Peyer's patch (tissue), 4 donors: Measurements from ENCODE around the gene GNG7.

Experiments
- CTCF ChIP-seq, 6 experiments: fragments of 450-650 bp in 4 of 6; fragments of 200-600 bp in 2 of 6; sonication (generic) in 1 of 6; IDR thresholded peaks; one replicate each; pipeline ENCODE4 v1.5.1; 2017 to 2019; ENCODE audit warnings: antibody characterized with exemption in 6 of 6, mild to moderate bottlenecking in 3 of 6, moderate library complexity in 1 of 6
- POLR2A ChIP-seq, 2 donors: fragments of 450-650 bp; IDR thresholded peaks; one replicate each; pipeline ENCODE4 v1.5.1; 2017; ENCODE audit warnings: antibody characterized with exemption in 2 of 2, mild to moderate bottlenecking in 2 of 2, moderate library complexity in 2 of 2

DNA sequence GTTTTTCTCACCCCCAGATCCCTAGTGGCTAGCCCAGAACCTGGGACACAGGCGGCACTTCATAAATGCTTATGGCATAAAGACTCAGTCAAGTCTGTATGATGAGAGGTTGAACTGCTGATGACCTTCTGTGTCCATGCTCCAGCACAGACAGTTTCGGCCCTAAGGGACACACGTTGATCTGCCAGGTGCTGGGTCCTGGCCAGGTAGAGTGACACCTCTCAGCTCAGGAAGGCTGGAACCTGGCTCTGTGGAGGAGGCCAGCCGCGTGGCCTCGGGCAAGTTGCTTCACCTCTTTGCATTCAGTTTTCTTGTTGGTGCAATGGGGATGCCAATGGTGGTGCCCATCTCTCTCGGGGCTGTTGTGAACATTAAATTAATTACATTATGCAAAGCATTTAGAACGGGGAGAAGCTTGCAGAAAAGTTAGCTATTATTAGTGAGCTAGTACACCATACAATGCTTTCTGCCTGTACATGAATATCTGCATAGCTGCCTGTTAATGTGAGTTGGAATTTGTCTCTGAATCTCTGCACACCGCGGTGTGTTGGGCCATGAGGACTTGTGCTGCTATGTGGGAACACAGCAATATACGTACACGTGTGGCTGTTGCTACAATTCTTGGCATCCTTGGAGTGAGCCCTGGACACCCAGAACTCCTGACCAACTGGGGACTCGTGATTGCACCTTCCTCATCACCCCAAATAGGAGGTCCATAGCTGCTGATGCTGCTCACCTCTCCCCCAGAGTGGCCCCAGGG is 218.1 kb downstream of the GNG7 start:
- TF ChIP-seq POLR2A (IDR thresholded peaks at IDR 0.05) (no peak), CTCF (IDR thresholded peaks at IDR 0.05) (no peak)
